Ascending aorta (tissue), 2 donors: ENCODE results near the gene SC5D. TPM values are rescaled to one million over a fixed set of nuclear protein-coding genes. Genes with fewer than 3 reads are reported as not detected.

ENCODE experiments used
- DNase-seq, 2 donors: peaks; one replicate each; pipeline ENCODE4 v3.0.0-alpha.2; 2019; ENCODE audit warnings: low spot score in 2 of 2
- H3K27ac ChIP-seq, 2 donors: fragments of 200-600 bp; sonication (generic); one replicate each; pipeline ENCODE4 v1.5.1; 2016 to 2017; ENCODE audit warnings: mild to moderate bottlenecking in 1 of 2
- H3K27me3 ChIP-seq: fragments of 200-600 bp; sonication (generic); one replicate; pipeline ENCODE4 v1.5.1; 2017
- H3K36me3 ChIP-seq, 2 donors: fragments of 200-600 bp; sonication (generic); one replicate each; pipeline ENCODE4 v1.5.1; 2016
- H3K4me1 ChIP-seq, 2 donors: fragments of 200-600 bp; sonication (generic); one replicate each; pipeline ENCODE4 v1.5.1; 2016 to 2017; ENCODE audit warnings: mild to moderate bottlenecking in 1 of 2
- H3K4me3 ChIP-seq, 2 donors: fragments of 200-600 bp; sonication (generic); one replicate each; pipeline ENCODE4 v1.5.1; 2016 to 2017; ENCODE audit warnings: mild to moderate bottlenecking in 1 of 2
- H3K9me3 ChIP-seq, 2 donors: fragments of 200-600 bp; sonication (generic); one replicate each; pipeline ENCODE4 v1.5.1; 2016
- intact Hi-C: fragments of 100-400 bp; cut with DNase I; formaldehyde crosslinking; loops from one replicate; pipeline ENCODE4 v1.15.1; 2023
- total RNA-seq: library from RNA; depleted of rRNA; stranded (reverse); fragments of >200 nt; gene quantifications from one replicate; pipeline ENCODE4 v1.1.0, GENCODE V29; 2016
- TF ChIP-seq, protein P1 (sequence below), 3 experiments: fragments of 200-600 bp in 2 of 3; fragments of 450-650 bp in 1 of 3; sonication (generic) in 2 of 3; IDR thresholded peaks; one replicate each; pipeline ENCODE4 v1.5.1; 2016 to 2019; ENCODE audit warnings: antibody characterized with exemption in 3 of 3, mild to moderate bottlenecking in 1 of 3, moderate library complexity in 1 of 3

Gene SC5D
- total RNA-seq, 1 donor from 2014 or later = 18.8 TPM

- TF ChIP-seq, protein P1, sequence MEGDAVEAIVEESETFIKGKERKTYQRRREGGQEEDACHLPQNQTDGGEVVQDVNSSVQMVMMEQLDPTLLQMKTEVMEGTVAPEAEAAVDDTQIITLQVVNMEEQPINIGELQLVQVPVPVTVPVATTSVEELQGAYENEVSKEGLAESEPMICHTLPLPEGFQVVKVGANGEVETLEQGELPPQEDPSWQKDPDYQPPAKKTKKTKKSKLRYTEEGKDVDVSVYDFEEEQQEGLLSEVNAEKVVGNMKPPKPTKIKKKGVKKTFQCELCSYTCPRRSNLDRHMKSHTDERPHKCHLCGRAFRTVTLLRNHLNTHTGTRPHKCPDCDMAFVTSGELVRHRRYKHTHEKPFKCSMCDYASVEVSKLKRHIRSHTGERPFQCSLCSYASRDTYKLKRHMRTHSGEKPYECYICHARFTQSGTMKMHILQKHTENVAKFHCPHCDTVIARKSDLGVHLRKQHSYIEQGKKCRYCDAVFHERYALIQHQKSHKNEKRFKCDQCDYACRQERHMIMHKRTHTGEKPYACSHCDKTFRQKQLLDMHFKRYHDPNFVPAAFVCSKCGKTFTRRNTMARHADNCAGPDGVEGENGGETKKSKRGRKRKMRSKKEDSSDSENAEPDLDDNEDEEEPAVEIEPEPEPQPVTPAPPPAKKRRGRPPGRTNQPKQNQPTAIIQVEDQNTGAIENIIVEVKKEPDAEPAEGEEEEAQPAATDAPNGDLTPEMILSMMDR (IDR thresholded peaks at IDR 0.05) = peak; percentile 23 to 77 (median 71)
- Histone ChIP-seq H3K4me3 (no peak overlapping the region), H3K27me3 (no peaks in the 10 kb centered on the region), H3K27ac (no peak overlapping the region), H3K36me3 (no peaks in the 10 kb centered on the region), H3K9me3 (no peaks in the 10 kb centered on the region), H3K4me1 (no peaks in the 10 kb centered on the region)
- intact Hi-C loops = loop anchor here (1.0 kb wide), 1 partner anchor 342 kb away; no protein-coding TSS in a partner anchor
- no peak for DNase-seq
These were observed 43.4 kb upstream of the SC5D start for GRCh38 chr11:121249039-121249663.

DNA sequence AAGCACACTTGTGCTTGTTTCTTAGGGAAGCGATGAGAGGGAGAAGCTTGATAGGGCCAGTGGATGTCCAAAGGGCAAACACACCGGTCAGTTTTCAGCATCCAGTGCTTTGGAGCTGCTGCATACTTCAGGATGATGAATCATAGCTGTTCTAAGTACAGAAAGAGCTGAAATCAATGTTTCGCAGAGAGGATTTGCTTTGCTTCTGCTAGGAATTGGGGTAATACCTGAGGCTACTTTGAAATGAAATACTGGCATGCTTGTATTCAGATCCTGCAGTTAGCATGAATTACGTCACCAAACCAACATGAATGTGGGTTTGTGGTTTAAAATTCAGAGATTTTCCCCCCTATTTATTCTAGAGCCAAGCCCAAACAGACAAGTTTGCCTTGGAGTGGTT lies 41.7 kb upstream of the SC5D start:
- no peak for DNase-seq
- no peaks in the 10 kb centered on the region for H3K27me3 ChIP-seq
- H3K4me3 ChIP-seq = no peak overlapping the region
- TF ChIP-seq, protein P1 (IDR thresholded peaks at IDR 0.05) = no peak
- H3K27ac ChIP-seq = no peak overlapping the region
- intact Hi-C loops = no loop called here
- H3K9me3 ChIP-seq = no peaks in the 10 kb centered on the region
- H3K36me3 ChIP-seq = no peaks in the 10 kb centered on the region
- no peaks in the 10 kb centered on the region for H3K4me1 ChIP-seq

- no peak for DNase-seq
- TF ChIP-seq, protein P1 (IDR thresholded peaks at IDR 0.05) = no peak
- H3K4me1 ChIP-seq = no peaks in the 10 kb centered on the region
- H3K4me3 ChIP-seq = no peak overlapping the region
- H3K9me3 ChIP-seq = no peaks in the 10 kb centered on the region
- H3K27ac ChIP-seq = no peak overlapping the region
- H3K36me3 ChIP-seq = no peaks in the 10 kb centered on the region
- H3K27me3 ChIP-seq = no peaks in the 10 kb centered on the region
- intact Hi-C loops = no loop called here
These were observed 38.6 kb upstream of the SC5D start for GRCh38 chr11:121253951-121254350.

DNA sequence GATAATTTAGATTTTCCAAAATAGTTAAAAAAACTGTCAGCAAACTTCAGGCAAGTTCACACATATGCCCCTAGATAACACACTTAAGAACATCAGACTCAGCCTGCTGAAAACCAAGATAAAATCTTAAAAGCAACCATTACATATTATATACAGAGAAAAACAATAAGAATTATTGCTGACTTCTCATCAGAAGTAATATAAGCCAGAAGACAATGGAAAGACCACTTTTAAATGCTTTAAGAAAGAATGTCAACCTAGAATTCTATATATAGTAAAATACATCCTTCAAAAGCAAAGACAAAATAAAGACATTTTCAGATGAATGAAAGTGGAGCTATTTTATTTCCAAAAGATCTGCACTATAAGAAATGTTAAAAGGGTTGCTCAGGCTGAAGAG lies 37.8 kb upstream of the SC5D start:
- TF ChIP-seq, protein P1 (IDR thresholded peaks at IDR 0.05) = no peak
- Histone ChIP-seq H3K27ac (no peak overlapping the region), H3K27me3 (no peaks in the 10 kb centered on the region), H3K36me3 (no peaks in the 10 kb centered on the region), H3K4me1 (no peaks in the 10 kb centered on the region), H3K9me3 (no peaks in the 10 kb centered on the region), H3K4me3 (no peak overlapping the region)
- intact Hi-C loops = no loop called here
- no peak for DNase-seq

DNA sequence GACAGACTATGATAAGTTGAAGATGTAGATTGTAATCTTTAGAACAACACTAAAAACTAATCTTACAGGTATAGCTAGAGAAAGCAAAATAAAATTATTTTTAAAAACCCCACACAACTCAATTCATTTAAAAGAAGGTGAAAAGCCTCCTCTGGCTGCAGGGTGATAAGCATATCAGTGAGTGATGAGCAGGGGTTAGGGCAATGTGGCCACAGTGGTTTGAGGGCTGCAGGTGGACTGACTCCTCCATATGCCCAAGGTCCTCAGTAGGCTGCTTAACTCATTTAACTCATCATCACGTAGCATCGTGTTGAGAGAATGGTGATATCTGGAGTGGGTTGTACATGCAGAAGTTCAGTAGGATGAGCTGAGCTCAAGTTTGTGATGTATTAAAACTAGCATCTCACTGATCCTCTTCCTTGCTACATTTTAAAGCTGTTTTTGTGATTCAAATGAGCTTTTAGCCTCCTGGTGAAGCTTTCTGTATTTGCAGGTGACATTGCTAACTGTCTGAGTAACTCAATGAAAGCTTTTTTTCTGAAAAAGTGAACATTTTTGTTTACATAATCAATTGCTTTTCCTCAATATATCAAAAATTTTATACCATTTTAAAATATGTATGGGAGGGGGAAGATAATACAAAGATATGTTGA lies 37.0 kb upstream of the SC5D start:
- no peaks in the 10 kb centered on the region for H3K27me3 ChIP-seq
- H3K9me3 ChIP-seq = no peaks in the 10 kb centered on the region
- DNase-seq = no peak
- H3K36me3 ChIP-seq = no peaks in the 10 kb centered on the region
- intact Hi-C loops = no loop called here
- no peaks in the 10 kb centered on the region for H3K4me1 ChIP-seq
- H3K4me3 ChIP-seq = no peak overlapping the region
- TF ChIP-seq, protein P1 (IDR thresholded peaks at IDR 0.05) = no peak
- H3K27ac ChIP-seq = no peak overlapping the region
